ENCODE measurements around the gene WDR3.

The WDR3 gene

GRCh38 chr1:117929343-117930172 lies at the start of gene WDR3, which contains the start of gene GDAP2:
Gene WDR3, plus strand, starts transcription at chr1:117929739. Its CDS starts 3,581 bp downstream, at chr1:117933320.
Gene GDAP2, minus strand, starts transcription at chr1:117929621. Its CDS starts 9,264 bp downstream, at chr1:117920357.
- Mint-ChIP-seq H3K4me3 (peak within 1 kb of the TSS; percentile 95), H3K9me3 (no peaks in the 10 kb centered on the region), H3K27me3 (ENCODE audit: low read depth) (no peaks in the 10 kb centered on the region), H3K27ac (peak within 1 kb of the TSS; percentile 92), H3K4me1 (ENCODE audit: low read depth) (peaks cover 39% of the 10 kb centered on the region), H3K36me3 (ENCODE audit: low read depth) (peaks cover 13% of the 10 kb centered on the region)
- DNase-seq (ENCODE audit: low spot score), result peak; percentile 96

GRCh38 chr1:117883616-117884015 lies 45.9 kb upstream of the WDR3 start:
- Mint-ChIP-seq H3K4me1 (ENCODE audit: low read depth) (peaks cover 5% of the 10 kb centered on the region), H3K27ac (no peak overlapping the region), H3K27me3 (ENCODE audit: low read depth) (no peaks in the 10 kb centered on the region), H3K36me3 (ENCODE audit: low read depth) (peaks cover 16% of the 10 kb centered on the region), H3K4me3 (no peak overlapping the region), H3K9me3 (no peaks in the 10 kb centered on the region)
- no peak for DNase-seq (ENCODE audit: low spot score)

GRCh38 chr1:117886101-117886795 lies 43.3 kb upstream of the WDR3 start:
- H3K27me3 Mint-ChIP-seq (ENCODE audit: low read depth), result no peaks in the 10 kb centered on the region
- H3K27ac Mint-ChIP-seq, result no peak overlapping the region
- DNase-seq (ENCODE audit: low spot score), result no peak
- no peak overlapping the region for H3K4me3 Mint-ChIP-seq
- peaks cover 11% of the 10 kb centered on the region for H3K36me3 Mint-ChIP-seq (ENCODE audit: low read depth)
- H3K9me3 Mint-ChIP-seq, result no peaks in the 10 kb centered on the region
- H3K4me1 Mint-ChIP-seq (ENCODE audit: low read depth), result peaks cover 5% of the 10 kb centered on the region

- H3K36me3 Mint-ChIP-seq (ENCODE audit: low read depth), result peaks cover 17% of the 10 kb centered on the region
- H3K9me3 Mint-ChIP-seq, result no peaks in the 10 kb centered on the region
- peaks cover 5% of the 10 kb centered on the region for H3K4me1 Mint-ChIP-seq (ENCODE audit: low read depth)
- H3K27ac Mint-ChIP-seq, result no peak overlapping the region
- DNase-seq (ENCODE audit: low spot score), result no peak
- H3K4me3 Mint-ChIP-seq, result no peak overlapping the region
- H3K27me3 Mint-ChIP-seq (ENCODE audit: low read depth), result no peaks in the 10 kb centered on the region
These were observed 39.1 kb upstream of the WDR3 start for GRCh38 chr1:117890452-117890851.

- Mint-ChIP-seq H3K27me3 (ENCODE audit: low read depth) (no peaks in the 10 kb centered on the region), H3K9me3 (no peaks in the 10 kb centered on the region), H3K36me3 (ENCODE audit: low read depth) (peaks cover 20% of the 10 kb centered on the region), H3K27ac (no peak overlapping the region), H3K4me1 (ENCODE audit: low read depth) (peaks cover 2% of the 10 kb centered on the region), H3K4me3 (no peak overlapping the region)
- DNase-seq (ENCODE audit: low spot score), result no peak
These were observed 37.0 kb upstream of the WDR3 start for GRCh38 chr1:117892512-117892911.

GRCh38 chr1:117894078-117894477 lies 35.5 kb upstream of the WDR3 start:
- Mint-ChIP-seq H3K36me3 (ENCODE audit: low read depth) (peaks cover 23% of the 10 kb centered on the region), H3K27ac (no peak overlapping the region), H3K9me3 (no peaks in the 10 kb centered on the region), H3K27me3 (ENCODE audit: low read depth) (no peaks in the 10 kb centered on the region), H3K4me1 (ENCODE audit: low read depth) (peaks cover 2% of the 10 kb centered on the region), H3K4me3 (no peak overlapping the region)
- no peak for DNase-seq (ENCODE audit: low spot score)

- Mint-ChIP-seq H3K27ac (no peak overlapping the region), H3K27me3 (ENCODE audit: low read depth) (no peaks in the 10 kb centered on the region), H3K4me1 (ENCODE audit: low read depth) (peaks cover 2% of the 10 kb centered on the region), H3K9me3 (no peaks in the 10 kb centered on the region), H3K36me3 (ENCODE audit: low read depth) (peaks cover 23% of the 10 kb centered on the region), H3K4me3 (no peak overlapping the region)
- DNase-seq (ENCODE audit: low spot score), result peak; percentile 44
These were observed 33.9 kb upstream of the WDR3 start for GRCh38 chr1:117895482-117896114.

- Mint-ChIP-seq H3K27ac (no peak overlapping the region), H3K4me1 (ENCODE audit: low read depth) (peaks cover 2% of the 10 kb centered on the region), H3K9me3 (no peaks in the 10 kb centered on the region), H3K27me3 (ENCODE audit: low read depth) (no peaks in the 10 kb centered on the region), H3K4me3 (no peak overlapping the region), H3K36me3 (ENCODE audit: low read depth) (peaks cover 23% of the 10 kb centered on the region)
- no peak for DNase-seq (ENCODE audit: low spot score)
These were observed 32.0 kb upstream of the WDR3 start for GRCh38 chr1:117897551-117897950.

GRCh38 chr1:117899801-117900200 lies 29.7 kb upstream of the WDR3 start:
- no peaks in the 10 kb centered on the region for H3K27me3 Mint-ChIP-seq (ENCODE audit: low read depth)

GRCh38 chr1:117902944-117903343 lies 26.6 kb upstream of the WDR3 start:
- Mint-ChIP-seq H3K9me3 (no peaks in the 10 kb centered on the region), H3K4me1 (ENCODE audit: low read depth) (peaks cover 8% of the 10 kb centered on the region), H3K4me3 (no peak overlapping the region), H3K27ac (no peak overlapping the region), H3K27me3 (ENCODE audit: low read depth) (no peaks in the 10 kb centered on the region), H3K36me3 (ENCODE audit: low read depth) (peaks cover 39% of the 10 kb centered on the region)
- no peak for DNase-seq (ENCODE audit: low spot score)

More at GRCh38 chr1:117899801-117900200, 29.7 kb upstream of the WDR3 start:
- H3K9me3 Mint-ChIP-seq, result no peaks in the 10 kb centered on the region
- peaks cover 31% of the 10 kb centered on the region for H3K36me3 Mint-ChIP-seq (ENCODE audit: low read depth)
- no peak overlapping the region for H3K27ac Mint-ChIP-seq
- DNase-seq (ENCODE audit: low spot score), result no peak
- no peak overlapping the region for H3K4me3 Mint-ChIP-seq
- H3K4me1 Mint-ChIP-seq (ENCODE audit: low read depth), result peaks cover 3% of the 10 kb centered on the region

- DNase-seq (ENCODE audit: low spot score), result no peak
- Mint-ChIP-seq H3K27me3 (ENCODE audit: low read depth) (no peaks in the 10 kb centered on the region), H3K9me3 (no peaks in the 10 kb centered on the region), H3K4me3 (no peak overlapping the region), H3K27ac (no peak overlapping the region), H3K4me1 (ENCODE audit: low read depth) (peaks cover 8% of the 10 kb centered on the region), H3K36me3 (ENCODE audit: low read depth) (peaks cover 33% of the 10 kb centered on the region)
These were observed 25.1 kb upstream of the WDR3 start for GRCh38 chr1:117904485-117904884.

- DNase-seq (ENCODE audit: low spot score), result no peak
- Mint-ChIP-seq H3K4me1 (ENCODE audit: low read depth) (peaks cover 8% of the 10 kb centered on the region), H3K27me3 (ENCODE audit: low read depth) (no peaks in the 10 kb centered on the region), H3K9me3 (no peaks in the 10 kb centered on the region), H3K36me3 (ENCODE audit: low read depth) (peaks cover 33% of the 10 kb centered on the region), H3K27ac (no peak overlapping the region), H3K4me3 (no peak overlapping the region)
These were observed 24.5 kb upstream of the WDR3 start for GRCh38 chr1:117905019-117905418.

GRCh38 chr1:117911051-117911450 lies 18.5 kb upstream of the WDR3 start:
- H3K27me3 Mint-ChIP-seq (ENCODE audit: low read depth), result no peaks in the 10 kb centered on the region
- H3K9me3 Mint-ChIP-seq, result no peaks in the 10 kb centered on the region
- DNase-seq (ENCODE audit: low spot score), result no peak
- H3K36me3 Mint-ChIP-seq (ENCODE audit: low read depth), result peaks cover 39% of the 10 kb centered on the region
- no peak overlapping the region for H3K4me3 Mint-ChIP-seq
- H3K27ac Mint-ChIP-seq, result no peak overlapping the region
- peaks cover 5% of the 10 kb centered on the region for H3K4me1 Mint-ChIP-seq (ENCODE audit: low read depth)

- Mint-ChIP-seq H3K9me3 (no peaks in the 10 kb centered on the region), H3K36me3 (ENCODE audit: low read depth) (peaks cover 28% of the 10 kb centered on the region), H3K27ac (no peak overlapping the region), H3K4me3 (no peak overlapping the region), H3K27me3 (ENCODE audit: low read depth) (no peaks in the 10 kb centered on the region), H3K4me1 (ENCODE audit: low read depth) (no peaks in the 10 kb centered on the region)
- no peak for DNase-seq (ENCODE audit: low spot score)
These were observed 10.2 kb upstream of the WDR3 start for GRCh38 chr1:117919376-117919775.
